BLaER1 treated with 17β-estradiol and CSF1 and Interleukin-3, amounts not matched to agents 10 nM and 100 nM (cell line): ENCODE data around the gene SLC18A3.

Source experiments
- H3K27ac ChIP-seq, 11 experiments: shearing (Covaris generic); formaldehyde crosslinking; 2 replicates each; pipeline ENCODE4 v1.8.1; 2022
- H3K27me3 ChIP-seq, 11 experiments: shearing (Covaris generic); formaldehyde crosslinking; 2 replicates each; pipeline ENCODE4 v1.8.1; 2022
- H3K36me3 ChIP-seq, 11 experiments: shearing (Covaris generic); formaldehyde crosslinking; 2 replicates each; pipeline ENCODE4 v1.8.1; 2022
- H3K4me1 ChIP-seq, 10 experiments: shearing (Covaris generic); formaldehyde crosslinking; 2 replicates each; pipeline ENCODE4 v1.8.1; 2022
- H3K4me2 ChIP-seq, 11 experiments: shearing (Covaris generic); formaldehyde crosslinking; 2 replicates each; pipeline ENCODE4 v1.8.1; 2022
- H3K4me3 ChIP-seq, 10 experiments: shearing (Covaris generic); formaldehyde crosslinking; 2 replicates each; pipeline ENCODE4 v1.8.1; 2022
- H3K9ac ChIP-seq, 11 experiments: shearing (Covaris generic); formaldehyde crosslinking; 2 replicates each; pipeline ENCODE4 v1.8.1; 2022
- H3K9me3 ChIP-seq, 11 experiments: shearing (Covaris generic); formaldehyde crosslinking; replicated peaks in 1 of 11; 2 replicates each; pipeline ENCODE4 v1.8.1; 2022
- H4K20me1 ChIP-seq, 11 experiments: shearing (Covaris generic); formaldehyde crosslinking; 2 replicates each; pipeline ENCODE4 v1.8.1; 2022
- Cebpa-rat ChIP-seq, 11 experiments: shearing (Covaris generic); IDR thresholded peaks; 2 replicates each; pipeline ENCODE4 v1.8.1; 2022

Gene SLC18A3

GRCh38 chr10:49594594-49594993, 15.5 kb upstream of the SLC18A3 start:
- Histone ChIP-seq H3K36me3 (no peaks in the 10 kb centered on the region), H3K4me2 (peak overlapping the region in 9 of 11 experiments; percentile 35 to 81 (median 65); a peak in 17 of 22 replicates), H3K4me3 (no peak overlapping the region), H3K27me3 (no peaks in the 10 kb centered on the region), H3K9me3 (peaks cover 0 to 8% (median under 1%) of the 10 kb centered on the region in 11 experiments; a peak in 10 of 22 replicates), H3K4me1 (peaks cover 0 to 30% (median 24%) of the 10 kb centered on the region in 10 experiments; a peak in 16 of 20 replicates), H3K9ac (no peak overlapping the region), H4K20me1 (peaks cover 0 to 11% (median 0%) of the 10 kb centered on the region in 11 experiments; a peak in 2 of 22 replicates), H3K27ac (no peak overlapping the region)
- no peak for TF ChIP-seq Cebpa-rat (IDR thresholded peaks at IDR 0.05)

GRCh38 chr10:49595003-49595712, 15.0 kb upstream of the SLC18A3 start:
- H3K27ac ChIP-seq, result no peak overlapping the region
- peak overlapping the region in 10 of 11 experiments; percentile 15 to 81 (median 64); a peak in 17 of 22 replicates for H3K4me2 ChIP-seq

GRCh38 chr10:49595713-49596492, 14.2 kb upstream of the SLC18A3 start:
- Histone ChIP-seq H4K20me1 (peaks cover 0 to 11% (median 0%) of the 10 kb centered on the region in 11 experiments; a peak in 3 of 22 replicates), H3K36me3 (no peaks in the 10 kb centered on the region), H3K27ac (no peak overlapping the region), H3K27me3 (no peaks in the 10 kb centered on the region), H3K4me1 (peaks cover 0 to 30% (median 24%) of the 10 kb centered on the region in 10 experiments; a peak in 16 of 20 replicates), H3K4me2 (peak overlapping the region in 10 of 11 experiments; percentile 15 to 81 (median 64); a peak in 16 of 22 replicates), H3K9me3 (no peaks in the 10 kb centered on the region), H3K4me3 (no peak overlapping the region), H3K9ac (no peak overlapping the region)
- TF ChIP-seq Cebpa-rat (IDR thresholded peaks at IDR 0.05), result no peak

More at GRCh38 chr10:49595003-49595712, 15.0 kb upstream of the SLC18A3 start:
- Histone ChIP-seq H3K27me3 (no peaks in the 10 kb centered on the region), H3K4me3 (no peak overlapping the region), H4K20me1 (peaks cover 0 to 11% (median 0%) of the 10 kb centered on the region in 11 experiments; a peak in 3 of 22 replicates), H3K36me3 (no peaks in the 10 kb centered on the region), H3K9ac (peak overlapping the region in 1 of 11 experiments; percentile 8; a peak in 1 of 22 replicates), H3K4me1 (peaks cover 0 to 30% (median 24%) of the 10 kb centered on the region in 10 experiments; a peak in 16 of 20 replicates), H3K9me3 (peaks cover 0 to 2% (median 0%) of the 10 kb centered on the region in 11 experiments; a peak in 1 of 22 replicates)
- no peak for TF ChIP-seq Cebpa-rat (IDR thresholded peaks at IDR 0.05)

GRCh38 chr10:49596493-49596809, 13.7 kb upstream of the SLC18A3 start:
- no peaks in the 10 kb centered on the region for H3K36me3 ChIP-seq
- no peak overlapping the region for H3K9ac ChIP-seq
- H3K27me3 ChIP-seq, result no peaks in the 10 kb centered on the region
- H3K4me2 ChIP-seq, result peak overlapping the region in 9 of 11 experiments; percentile 26 to 81 (median 65); a peak in 16 of 22 replicates
- H3K9me3 ChIP-seq, result no peaks in the 10 kb centered on the region
- no peak overlapping the region for H3K27ac ChIP-seq
- TF ChIP-seq Cebpa-rat (IDR thresholded peaks at IDR 0.05), result no peak
- no peak overlapping the region for H3K4me3 ChIP-seq
- peaks cover 0 to 12% (median 0%) of the 10 kb centered on the region in 11 experiments; a peak in 3 of 22 replicates for H4K20me1 ChIP-seq
- peaks cover 0 to 30% (median 24%) of the 10 kb centered on the region in 10 experiments; a peak in 16 of 20 replicates for H3K4me1 ChIP-seq

- H3K27me3 ChIP-seq, result no peaks in the 10 kb centered on the region
- TF ChIP-seq Cebpa-rat (IDR thresholded peaks at IDR 0.05), result no peak
- H3K9ac ChIP-seq, result no peak overlapping the region
- H4K20me1 ChIP-seq, result peaks cover 0 to 16% (median 0%) of the 10 kb centered on the region in 11 experiments; a peak in 3 of 22 replicates
- no peaks in the 10 kb centered on the region for H3K36me3 ChIP-seq
- no peaks in the 10 kb centered on the region for H3K9me3 ChIP-seq
- H3K4me1 ChIP-seq, result peaks cover 0 to 30% (median 24%) of the 10 kb centered on the region in 10 experiments; a peak in 16 of 20 replicates
- no peak overlapping the region for H3K4me3 ChIP-seq
- H3K4me2 ChIP-seq, result peak overlapping the region in 9 of 11 experiments; percentile 26 to 81 (median 65); a peak in 10 of 22 replicates
- H3K27ac ChIP-seq, result no peak overlapping the region
Observed at GRCh38 chr10:49596836-49597235, 13.3 kb upstream of the SLC18A3 start.

GRCh38 chr10:49597426-49598163, 12.5 kb upstream of the SLC18A3 start:
- H3K4me1 ChIP-seq, result peaks cover 0 to 30% (median 24%) of the 10 kb centered on the region in 10 experiments; a peak in 16 of 20 replicates
- no peaks in the 10 kb centered on the region for H3K27me3 ChIP-seq
- peaks cover 0 to 17% (median 0%) of the 10 kb centered on the region in 11 experiments; a peak in 3 of 22 replicates for H4K20me1 ChIP-seq
- no peaks in the 10 kb centered on the region for H3K36me3 ChIP-seq
- peak overlapping the region in 1 of 11 experiments; percentile 70; a peak in 1 of 22 replicates for H3K4me2 ChIP-seq
- no peak overlapping the region for H3K4me3 ChIP-seq
- H3K9ac ChIP-seq, result no peak overlapping the region
- no peak for TF ChIP-seq Cebpa-rat (IDR thresholded peaks at IDR 0.05)
- H3K9me3 ChIP-seq, result no peaks in the 10 kb centered on the region
- H3K27ac ChIP-seq, result no peak overlapping the region

- Histone ChIP-seq H3K4me3 (no peak overlapping the region), H3K36me3 (no peaks in the 10 kb centered on the region), H3K27me3 (no peaks in the 10 kb centered on the region), H4K20me1 (peaks cover 0 to 17% (median 0%) of the 10 kb centered on the region in 11 experiments; a peak in 3 of 22 replicates), H3K4me1 (peaks cover 0 to 30% (median 24%) of the 10 kb centered on the region in 10 experiments; a peak in 16 of 20 replicates), H3K27ac (no peak overlapping the region), H3K9ac (no peak overlapping the region), H3K4me2 (no peak overlapping the region), H3K9me3 (no peaks in the 10 kb centered on the region)
- no peak for TF ChIP-seq Cebpa-rat (IDR thresholded peaks at IDR 0.05)
Observed at GRCh38 chr10:49598164-49598856, 11.8 kb upstream of the SLC18A3 start.

- Histone ChIP-seq H3K9me3 (no peaks in the 10 kb centered on the region), H3K9ac (no peak overlapping the region)
Observed at GRCh38 chr10:49598986-49599385, 11.1 kb upstream of the SLC18A3 start.

More at GRCh38 chr10:49598986-49599385, 11.1 kb upstream of the SLC18A3 start:
- H3K4me1 ChIP-seq, result peaks cover 0 to 30% (median 24%) of the 10 kb centered on the region in 10 experiments; a peak in 16 of 20 replicates
- no peak overlapping the region for H3K27ac ChIP-seq
- H3K4me2 ChIP-seq, result no peak overlapping the region
- no peaks in the 10 kb centered on the region for H3K27me3 ChIP-seq
- TF ChIP-seq Cebpa-rat (IDR thresholded peaks at IDR 0.05), result no peak
- no peak overlapping the region for H3K4me3 ChIP-seq
- peaks cover 0 to 17% (median 0%) of the 10 kb centered on the region in 11 experiments; a peak in 3 of 22 replicates for H4K20me1 ChIP-seq
- no peaks in the 10 kb centered on the region for H3K36me3 ChIP-seq
